ENCODE data around the gene APOBEC3C.
"Not testable (repeated sequence)": the region's sequence is repeated elsewhere in the genome, so short reads cannot be mapped to it uniquely, and the experiment has no call there.

APOBEC3C gene

GRCh38 chr22:39029227-39029626 is 15.2 kb downstream of the APOBEC3C start:
- no peak overlapping the region for H3K4me3 ChIP-seq (ENCODE audit: low read depth, low read length)
- TF ChIP-seq CTCF (IDR thresholded peaks at IDR 0.05; ENCODE audit: borderline replicate concordance, insufficient read depth, low read depth, low read length) = no peak

- no peak overlapping the region for H3K4me3 ChIP-seq (ENCODE audit: low read depth, low read length)
- no peak for TF ChIP-seq CTCF (IDR thresholded peaks at IDR 0.05; ENCODE audit: borderline replicate concordance, insufficient read depth, low read depth, low read length)
Observed at GRCh38 chr22:39030705-39031104, 16.6 kb downstream of the APOBEC3C start.

GRCh38 chr22:39031434-39032295 is 17.6 kb downstream of the APOBEC3C start:
- not testable (repeated sequence) for H3K4me3 ChIP-seq (ENCODE audit: low read depth, low read length)

- H3K4me3 ChIP-seq (ENCODE audit: low read depth, low read length) = not testable (repeated sequence)
Observed at GRCh38 chr22:39037071-39037470, 23.0 kb downstream of the APOBEC3C start.

- no peak overlapping the region for H3K4me3 ChIP-seq (ENCODE audit: low read depth, low read length)
- no peak for TF ChIP-seq CTCF (IDR thresholded peaks at IDR 0.05; ENCODE audit: borderline replicate concordance, insufficient read depth, low read depth, low read length)
Observed at GRCh38 chr22:39039306-39040126, 25.5 kb downstream of the APOBEC3C start.

GRCh38 chr22:39040155-39040537 is 26.1 kb downstream of the APOBEC3C start:
- not testable (repeated sequence) for H3K4me3 ChIP-seq (ENCODE audit: low read depth, low read length)

GRCh38 chr22:39040538-39041296 is 26.7 kb downstream of the APOBEC3C start, which contains the start of gene APOBEC3F:
APOBEC3F (plus strand) TSS chr22:39040864; CDS start chr22:39040961, 97 bp downstream.
- H3K4me3 ChIP-seq (ENCODE audit: low read depth, low read length) = peak within 1 kb of the TSS; percentile 69

- no peak for TF ChIP-seq CTCF (IDR thresholded peaks at IDR 0.05; ENCODE audit: borderline replicate concordance, insufficient read depth, low read depth, low read length)
- peak overlapping the region; percentile 10 for H3K4me3 ChIP-seq (ENCODE audit: low read depth, low read length)
Observed at GRCh38 chr22:39041908-39042307, 27.9 kb downstream of the APOBEC3C start.

- H3K4me3 ChIP-seq (ENCODE audit: low read depth, low read length) = not testable (repeated sequence)
Observed at GRCh38 chr22:39043063-39043462, 29.0 kb downstream of the APOBEC3C start.

GRCh38 chr22:39045136-39045535 is 31.1 kb downstream of the APOBEC3C start:
- H3K4me3 ChIP-seq (ENCODE audit: low read depth, low read length) = not testable (repeated sequence)

- H3K4me3 ChIP-seq (ENCODE audit: low read depth, low read length) = not testable (repeated sequence)
Observed at GRCh38 chr22:39049486-39049885, 35.4 kb downstream of the APOBEC3C start.

GRCh38 chr22:39051844-39052495 is 37.9 kb downstream of the APOBEC3C start:
- not testable (repeated sequence) for H3K4me3 ChIP-seq (ENCODE audit: low read depth, low read length)
